GM12873 (cell line): Measurements from ENCODE around the gene AQP7.
"Not testable (repeated sequence)": the region's sequence is repeated elsewhere in the genome, so short reads cannot be mapped to it uniquely, and the experiment has no call there.

Experiments used
- TF ChIP-seq, protein P1 (sequence below): IDR thresholded peaks from 2 replicates; pipeline ENCODE4 v1.5.1; 2012; ENCODE audit warnings: low read depth, mild to moderate bottlenecking, moderate library complexity, low read length, control low read depth; ENCODE audit not compliant: insufficient read depth; ENCODE audit errors: missing control alignments

Gene AQP7

DNA sequence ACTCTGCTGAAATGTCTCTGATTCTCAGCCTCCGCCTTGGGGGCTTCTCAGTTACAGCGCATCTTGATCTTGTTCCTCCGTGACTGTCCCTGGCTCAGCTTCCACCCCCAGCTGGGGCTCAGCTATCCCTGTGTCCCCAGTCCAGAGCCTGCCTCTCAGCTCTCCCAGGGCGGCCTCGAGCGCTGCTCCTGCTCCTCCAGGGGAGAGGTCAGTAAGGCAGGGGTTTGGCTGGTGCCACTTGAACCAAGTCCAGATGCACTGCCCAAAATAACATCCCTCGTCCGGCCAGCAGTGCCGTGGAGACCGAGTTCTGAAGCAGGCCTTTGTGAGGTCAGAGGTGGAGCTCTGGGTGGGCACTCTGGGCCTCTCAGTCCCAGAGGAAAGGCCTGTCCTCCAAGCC, at the start of gene AQP7:
AQP7 (minus strand) TSS at position 198 of the 400 bp plus-strand sequence. CDS start 1,306 bp downstream, outside the sequence.
- TF ChIP-seq, protein P1, sequence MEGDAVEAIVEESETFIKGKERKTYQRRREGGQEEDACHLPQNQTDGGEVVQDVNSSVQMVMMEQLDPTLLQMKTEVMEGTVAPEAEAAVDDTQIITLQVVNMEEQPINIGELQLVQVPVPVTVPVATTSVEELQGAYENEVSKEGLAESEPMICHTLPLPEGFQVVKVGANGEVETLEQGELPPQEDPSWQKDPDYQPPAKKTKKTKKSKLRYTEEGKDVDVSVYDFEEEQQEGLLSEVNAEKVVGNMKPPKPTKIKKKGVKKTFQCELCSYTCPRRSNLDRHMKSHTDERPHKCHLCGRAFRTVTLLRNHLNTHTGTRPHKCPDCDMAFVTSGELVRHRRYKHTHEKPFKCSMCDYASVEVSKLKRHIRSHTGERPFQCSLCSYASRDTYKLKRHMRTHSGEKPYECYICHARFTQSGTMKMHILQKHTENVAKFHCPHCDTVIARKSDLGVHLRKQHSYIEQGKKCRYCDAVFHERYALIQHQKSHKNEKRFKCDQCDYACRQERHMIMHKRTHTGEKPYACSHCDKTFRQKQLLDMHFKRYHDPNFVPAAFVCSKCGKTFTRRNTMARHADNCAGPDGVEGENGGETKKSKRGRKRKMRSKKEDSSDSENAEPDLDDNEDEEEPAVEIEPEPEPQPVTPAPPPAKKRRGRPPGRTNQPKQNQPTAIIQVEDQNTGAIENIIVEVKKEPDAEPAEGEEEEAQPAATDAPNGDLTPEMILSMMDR, result not testable (repeated sequence)

DNA sequence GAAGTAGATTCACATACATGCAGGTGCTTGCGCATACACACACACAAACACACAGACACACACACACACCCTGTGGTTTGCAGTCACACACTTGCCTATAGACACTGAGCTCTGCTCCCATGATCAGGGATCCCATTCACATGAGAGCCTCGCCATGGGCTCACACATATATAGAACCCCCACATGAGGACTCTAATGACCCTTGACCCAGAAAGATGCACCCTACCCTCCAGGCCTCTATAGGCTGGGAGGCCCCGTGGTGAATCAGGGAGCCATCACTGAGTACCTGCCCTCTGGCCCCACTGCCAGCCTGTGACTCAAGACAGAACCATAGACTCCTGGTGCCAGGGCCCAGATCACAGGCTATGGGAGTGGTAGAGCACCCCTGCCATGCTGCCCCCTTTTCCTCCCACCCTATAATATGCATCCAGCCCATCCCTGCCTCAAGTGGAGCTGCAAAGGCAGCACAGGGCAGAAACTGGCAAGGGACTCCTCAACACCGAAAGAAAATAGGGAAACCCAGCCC, 48.3 kb upstream of the AQP7 start:
- TF ChIP-seq, protein P1, result no peak

DNA sequence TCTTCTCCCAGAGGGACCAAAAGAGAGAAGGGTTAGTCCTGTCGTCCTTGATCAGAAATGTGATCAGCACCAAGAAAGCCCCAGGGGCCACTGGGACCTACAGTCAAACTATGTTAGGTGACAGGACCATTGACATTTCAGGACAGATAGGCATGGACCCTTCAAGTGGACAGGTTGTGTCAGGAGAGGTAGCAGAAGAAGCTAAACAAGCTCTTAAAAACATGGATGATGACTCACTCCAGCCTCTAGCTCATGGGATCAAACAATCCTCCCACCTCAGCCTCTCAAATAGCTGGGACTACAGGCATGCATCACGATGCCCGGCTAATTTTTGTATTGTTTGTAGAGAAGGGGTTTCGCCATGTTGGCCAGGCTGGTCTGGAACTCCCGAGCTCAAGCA, 47.3 kb upstream of the AQP7 start:
- TF ChIP-seq, protein P1, result no peak

DNA sequence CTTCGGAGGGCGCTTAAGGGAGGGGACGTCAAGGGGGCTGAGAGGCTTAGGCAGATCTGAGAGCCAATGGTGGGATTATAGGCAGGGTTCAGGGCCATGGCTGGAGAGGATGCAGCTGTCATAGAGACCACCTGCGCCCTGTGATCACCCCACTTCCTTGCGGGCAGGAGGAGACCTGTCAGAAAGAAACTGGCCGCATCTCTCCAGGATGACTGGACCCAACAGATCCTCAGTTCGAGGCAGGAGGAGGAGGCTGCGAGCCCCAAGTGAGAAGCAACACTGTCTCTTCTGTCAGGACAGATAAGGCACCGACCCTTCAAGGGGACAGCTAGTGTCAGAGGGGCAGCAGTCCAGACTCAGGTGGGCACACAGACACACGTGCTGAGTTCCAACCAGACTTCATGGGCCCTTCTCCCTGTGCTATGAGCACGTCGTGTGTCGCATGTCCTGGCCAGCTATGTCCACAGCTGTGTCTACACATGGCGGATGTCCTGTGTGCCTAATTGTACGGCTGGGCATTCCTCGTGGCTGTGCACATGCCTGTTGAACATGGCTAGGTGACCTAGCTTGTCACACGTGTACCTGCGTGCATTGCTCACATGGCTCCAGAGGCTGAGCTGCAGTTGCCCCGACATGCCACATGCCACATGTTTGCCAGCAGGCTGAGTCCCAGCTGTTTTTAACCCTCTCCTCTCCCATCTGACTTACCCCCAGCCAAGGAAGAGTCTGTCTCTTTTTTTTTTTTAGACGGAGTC, 45.6 kb upstream of the AQP7 start:
- TF ChIP-seq, protein P1, result no peak

DNA sequence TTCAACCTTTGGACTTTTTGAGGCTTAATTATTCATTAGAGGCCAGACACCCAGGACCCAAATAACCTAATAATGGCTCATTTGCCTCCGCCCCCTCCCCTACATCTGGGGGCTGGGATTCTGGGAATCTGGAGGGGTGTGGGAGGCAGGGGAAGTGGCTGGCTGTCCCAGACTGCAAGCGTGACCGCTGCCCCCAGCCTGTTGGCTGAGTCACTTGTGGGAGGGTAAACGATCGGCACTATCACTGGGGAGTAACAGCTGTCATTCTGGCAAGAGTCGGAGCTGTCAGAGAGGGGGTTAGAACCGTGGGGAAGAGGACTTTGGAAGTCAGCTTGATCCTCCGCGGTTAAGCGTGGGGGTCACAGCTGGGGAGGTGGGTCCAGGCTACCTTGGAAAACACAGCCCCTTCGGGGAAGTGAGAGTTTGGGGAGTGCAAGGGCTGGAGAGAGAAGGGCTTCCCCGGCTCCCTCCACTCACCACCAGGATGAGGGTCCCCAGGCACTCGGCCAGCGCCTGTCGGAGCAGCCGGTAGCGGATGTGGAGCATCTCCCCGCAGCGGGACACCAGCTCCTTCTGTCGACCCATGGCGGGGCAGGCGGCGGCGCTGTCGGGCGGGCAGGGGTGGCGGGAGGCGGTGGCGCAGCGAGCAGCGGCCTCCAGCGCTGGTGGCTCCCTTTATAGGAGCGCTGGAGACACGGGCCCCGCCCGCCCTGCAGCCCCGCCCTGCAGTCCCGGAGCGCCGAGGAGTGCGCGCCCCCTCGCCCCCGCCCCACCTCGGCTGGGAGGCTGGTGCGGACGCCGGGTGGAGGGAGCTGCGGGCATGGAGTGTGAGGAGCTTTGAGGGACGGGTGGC, 44.8 kb upstream of the AQP7 start, which contains the start of gene AQP3:
AQP3 (minus strand) TSS at position 648 of the 853 bp plus-strand sequence; CDS start at position 585, 63 bp downstream.
- TF ChIP-seq, protein P1, result peak; percentile 16

DNA sequence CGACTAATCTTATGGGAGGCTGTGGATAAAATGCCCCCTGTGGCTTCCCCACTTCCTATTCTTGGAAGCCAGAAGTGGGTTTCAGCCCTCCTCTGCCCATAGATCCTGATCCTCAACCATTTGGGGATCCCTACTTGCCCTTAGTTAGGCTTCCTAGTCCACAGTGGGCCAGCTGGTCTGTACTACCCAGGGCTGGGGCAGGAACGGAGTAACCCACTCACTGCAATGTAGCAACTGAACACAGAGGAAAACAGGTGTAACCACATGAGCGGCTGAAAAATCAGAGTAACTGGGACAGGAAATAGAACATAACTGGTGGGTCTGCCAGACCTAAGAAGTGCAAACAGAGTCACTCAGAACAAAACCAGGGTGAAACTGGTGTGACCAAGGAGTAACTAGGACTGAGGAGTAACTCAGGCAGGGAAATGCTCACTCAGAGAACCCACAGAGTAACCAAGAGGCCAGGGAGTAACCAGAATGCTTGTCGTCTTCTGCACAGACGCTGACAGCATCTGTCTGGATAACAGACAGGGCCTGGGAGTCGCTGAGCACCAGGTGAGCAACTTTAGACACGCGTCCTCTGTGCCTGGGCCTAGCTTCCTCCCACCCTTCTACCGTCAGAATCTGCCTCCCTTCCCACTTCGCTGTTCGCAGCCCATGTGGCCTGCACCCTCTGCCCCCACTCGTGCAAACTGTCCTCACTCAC, 44.0 kb upstream of the AQP7 start:
- TF ChIP-seq, protein P1, result no peak
